GM12874 (cell line): ENCODE results near the gene NEK4.

Experiments
- TF ChIP-seq, protein P1 (sequence below): IDR thresholded peaks from 2 replicates; pipeline ENCODE4 v1.5.1; 2011; ENCODE audit warnings: low read depth, mild to moderate bottlenecking, control low read depth, low read length, moderate library complexity; ENCODE audit not compliant: insufficient read depth

Gene NEK4

DNA sequence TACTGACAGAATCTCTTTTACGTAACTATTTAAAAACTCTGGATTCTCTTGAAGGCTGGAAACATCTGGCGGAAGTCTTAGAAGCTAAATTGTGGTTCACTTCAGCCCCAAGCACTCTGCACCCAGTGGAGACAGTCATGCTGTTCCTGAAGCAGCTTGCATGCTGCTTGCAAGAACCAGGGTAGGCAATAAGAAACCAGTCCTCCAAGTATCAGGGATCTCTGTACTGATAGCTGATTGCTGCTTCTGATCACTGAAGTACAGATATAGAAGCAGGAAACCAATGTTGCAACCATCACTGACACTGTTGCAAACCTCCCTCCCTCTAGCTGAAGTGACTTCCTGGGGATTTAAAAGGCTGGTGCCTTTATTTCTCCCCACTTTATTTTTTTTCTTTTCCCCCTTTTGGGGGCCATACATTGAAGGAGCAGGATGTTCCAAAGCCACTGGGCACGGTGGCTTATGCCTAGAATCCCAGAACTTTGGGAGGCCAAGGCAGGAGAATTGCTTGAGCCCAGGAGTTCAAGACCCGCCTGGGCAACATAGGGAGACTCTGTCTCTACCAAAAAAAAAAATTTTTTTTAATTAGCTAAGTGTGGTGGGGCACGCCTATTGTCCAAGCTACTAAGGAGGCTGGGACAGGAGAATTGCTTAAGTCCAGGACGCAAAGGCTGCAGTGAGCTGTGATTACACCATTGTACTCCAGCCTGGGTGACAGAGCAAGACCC lies 49.6 kb downstream of the NEK4 start:
- TF ChIP-seq, protein P1, sequence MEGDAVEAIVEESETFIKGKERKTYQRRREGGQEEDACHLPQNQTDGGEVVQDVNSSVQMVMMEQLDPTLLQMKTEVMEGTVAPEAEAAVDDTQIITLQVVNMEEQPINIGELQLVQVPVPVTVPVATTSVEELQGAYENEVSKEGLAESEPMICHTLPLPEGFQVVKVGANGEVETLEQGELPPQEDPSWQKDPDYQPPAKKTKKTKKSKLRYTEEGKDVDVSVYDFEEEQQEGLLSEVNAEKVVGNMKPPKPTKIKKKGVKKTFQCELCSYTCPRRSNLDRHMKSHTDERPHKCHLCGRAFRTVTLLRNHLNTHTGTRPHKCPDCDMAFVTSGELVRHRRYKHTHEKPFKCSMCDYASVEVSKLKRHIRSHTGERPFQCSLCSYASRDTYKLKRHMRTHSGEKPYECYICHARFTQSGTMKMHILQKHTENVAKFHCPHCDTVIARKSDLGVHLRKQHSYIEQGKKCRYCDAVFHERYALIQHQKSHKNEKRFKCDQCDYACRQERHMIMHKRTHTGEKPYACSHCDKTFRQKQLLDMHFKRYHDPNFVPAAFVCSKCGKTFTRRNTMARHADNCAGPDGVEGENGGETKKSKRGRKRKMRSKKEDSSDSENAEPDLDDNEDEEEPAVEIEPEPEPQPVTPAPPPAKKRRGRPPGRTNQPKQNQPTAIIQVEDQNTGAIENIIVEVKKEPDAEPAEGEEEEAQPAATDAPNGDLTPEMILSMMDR, result no peak

DNA sequence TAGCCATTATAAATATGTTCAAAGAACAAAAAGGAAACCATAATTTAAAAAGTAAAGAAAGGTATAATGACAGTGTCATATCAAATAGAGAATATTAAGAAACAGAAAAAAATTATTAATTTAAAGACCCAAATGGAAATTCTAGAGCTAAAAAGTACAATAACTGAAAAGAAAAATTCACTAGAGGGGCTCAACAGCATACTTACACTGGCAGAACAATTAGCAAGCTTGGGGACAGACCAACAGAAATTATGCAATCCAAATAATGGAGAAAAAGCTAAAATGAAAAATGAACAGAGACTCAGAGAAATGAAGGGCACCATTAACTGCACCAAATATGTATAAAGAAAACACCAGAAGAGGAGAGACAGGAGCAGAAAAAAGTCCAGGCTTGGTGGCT lies 51.1 kb downstream of the NEK4 start:
- TF ChIP-seq, protein P1, result no peak

DNA sequence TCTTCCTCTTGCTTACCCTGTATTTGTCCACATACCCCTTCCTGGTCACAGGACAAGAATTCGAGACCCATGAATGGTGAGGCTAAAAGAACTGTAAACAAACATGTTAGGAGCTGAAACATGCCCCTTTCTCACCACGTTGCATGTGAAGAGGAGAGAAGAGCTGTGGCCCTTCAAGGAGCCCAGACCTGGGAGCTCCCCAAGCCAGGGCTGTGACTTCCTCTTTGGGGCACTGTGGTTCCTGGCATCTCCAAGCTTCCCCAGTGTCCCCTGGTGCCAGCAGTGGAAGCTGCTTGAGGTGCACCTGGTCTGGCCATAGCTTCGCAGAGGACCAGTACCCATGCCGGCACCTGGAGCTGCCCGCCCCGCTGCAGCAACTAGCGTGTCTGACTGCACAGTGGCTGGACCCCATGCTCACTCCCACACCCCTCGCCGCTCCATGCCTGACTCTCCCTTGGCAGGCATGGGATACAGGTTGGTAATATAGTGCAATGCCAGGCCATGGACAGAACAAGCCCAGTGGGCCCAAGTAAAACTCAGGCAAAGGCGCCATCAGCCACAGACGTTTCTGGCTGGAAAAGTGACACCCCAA lies 54.9 kb downstream of the NEK4 start:
- TF ChIP-seq, protein P1, result no peak

DNA sequence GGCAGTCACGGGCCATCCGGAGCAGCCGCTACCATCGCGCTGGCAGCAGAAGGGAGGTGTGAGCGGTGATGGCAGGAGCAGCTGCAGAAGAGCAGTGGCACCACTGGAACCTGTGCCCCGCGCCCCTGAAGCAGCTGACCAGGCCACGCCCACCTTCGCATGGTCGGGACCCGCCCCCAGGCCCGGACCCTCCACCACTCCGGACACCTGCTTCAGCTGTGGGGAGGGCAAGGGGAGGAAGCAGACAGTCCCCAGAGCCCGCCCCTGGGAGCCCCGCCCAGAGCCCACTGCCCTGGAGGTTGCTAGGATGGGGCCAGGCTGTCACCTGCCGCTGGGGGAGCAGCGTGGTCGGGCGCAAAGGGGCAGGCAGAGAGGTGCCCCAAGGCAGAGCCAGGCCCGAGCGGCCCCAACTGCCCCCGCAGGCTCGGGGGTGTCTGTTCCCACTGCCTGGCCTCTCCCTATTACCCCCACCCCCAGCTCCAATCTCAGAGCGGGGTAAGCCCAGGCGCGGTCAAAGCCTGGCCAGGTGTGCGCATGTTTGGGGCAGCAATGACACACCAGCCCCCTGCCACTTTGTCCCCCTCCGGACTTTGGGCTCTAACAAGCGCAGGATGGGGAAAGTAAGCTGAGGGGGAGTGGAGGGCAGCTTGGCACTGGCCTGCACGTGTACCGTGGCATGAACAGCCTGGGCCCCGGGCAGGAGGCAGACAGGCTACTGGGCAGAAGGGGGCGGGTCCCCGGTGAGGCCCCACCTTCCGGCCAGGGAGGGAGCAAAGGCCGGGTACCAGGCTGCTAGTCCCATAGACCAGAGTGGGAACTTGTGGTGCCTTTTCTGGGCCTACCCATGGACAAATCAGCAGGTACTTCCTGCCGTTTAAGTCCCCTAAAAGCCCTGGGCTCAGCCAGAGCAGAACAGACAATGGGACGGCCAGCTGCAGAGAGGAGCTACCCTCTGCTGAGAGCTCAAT lies 56.1 kb downstream of the NEK4 start:
- TF ChIP-seq, protein P1, result no peak

DNA sequence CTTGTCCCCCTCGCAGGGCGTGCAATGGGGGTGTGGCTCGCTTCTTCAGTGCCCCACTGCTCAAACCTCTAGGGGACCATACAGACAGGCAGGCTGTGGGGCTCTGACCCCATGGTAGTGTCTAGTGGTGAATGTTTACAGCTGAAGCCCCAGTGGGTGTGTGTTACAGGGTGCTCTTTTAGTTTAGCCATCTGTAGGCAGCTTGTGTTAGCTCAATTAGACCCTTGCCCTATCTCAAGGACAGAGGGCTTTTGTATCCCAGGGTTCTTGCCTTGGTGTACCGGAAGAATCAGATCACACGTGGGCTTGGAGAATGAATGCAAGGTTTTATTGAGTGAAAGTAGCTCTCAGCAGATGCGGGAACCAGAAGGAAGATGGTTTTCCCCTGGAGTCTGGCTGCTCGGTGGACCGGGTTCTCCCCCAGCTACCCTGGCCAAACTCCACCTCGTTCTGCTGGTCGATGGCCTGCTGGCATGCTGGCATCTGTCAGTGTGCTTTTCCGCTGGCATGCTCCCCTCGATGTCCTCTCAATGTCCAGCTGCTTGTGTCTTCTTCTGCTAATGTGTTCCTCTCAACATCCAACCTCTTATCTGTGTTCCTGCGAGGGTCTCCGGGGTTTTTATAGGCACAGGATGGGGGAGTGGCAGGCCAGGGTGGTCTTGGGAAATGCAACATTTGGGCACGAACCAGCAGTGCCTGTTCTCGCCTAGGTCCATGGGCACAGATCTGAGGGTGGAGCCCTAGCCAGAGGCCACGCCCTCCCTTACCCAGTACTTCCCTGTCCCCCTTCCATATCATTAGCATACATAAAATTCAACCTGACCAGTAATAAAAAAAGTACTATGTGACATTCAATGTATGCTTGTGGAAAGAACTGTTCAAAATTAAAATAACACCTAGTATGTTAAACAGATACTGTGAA lies 58.2 kb downstream of the NEK4 start:
- TF ChIP-seq, protein P1, result no peak

DNA sequence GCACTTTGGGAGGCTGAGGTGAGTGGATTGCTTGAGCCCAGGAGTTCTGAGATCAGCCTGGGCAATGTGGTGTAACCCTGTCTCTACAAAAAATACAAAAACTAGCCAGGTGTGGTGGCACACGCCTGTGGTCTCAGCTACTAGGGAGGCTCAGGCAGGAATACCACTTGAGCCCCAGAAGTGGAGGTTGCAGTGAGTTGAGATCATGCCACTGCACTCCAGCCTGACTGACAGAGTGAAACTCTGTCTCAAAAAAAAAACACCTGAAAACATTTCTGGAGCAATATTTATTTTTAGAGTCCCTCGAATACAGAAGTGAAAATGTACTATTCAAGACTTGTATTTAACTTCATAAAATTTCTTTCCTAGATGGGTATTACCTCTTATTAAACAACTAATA lies 60.2 kb downstream of the NEK4 start:
- TF ChIP-seq, protein P1, result no peak
